ENCODE data around the gene THRB.

The THRB gene

DNA sequence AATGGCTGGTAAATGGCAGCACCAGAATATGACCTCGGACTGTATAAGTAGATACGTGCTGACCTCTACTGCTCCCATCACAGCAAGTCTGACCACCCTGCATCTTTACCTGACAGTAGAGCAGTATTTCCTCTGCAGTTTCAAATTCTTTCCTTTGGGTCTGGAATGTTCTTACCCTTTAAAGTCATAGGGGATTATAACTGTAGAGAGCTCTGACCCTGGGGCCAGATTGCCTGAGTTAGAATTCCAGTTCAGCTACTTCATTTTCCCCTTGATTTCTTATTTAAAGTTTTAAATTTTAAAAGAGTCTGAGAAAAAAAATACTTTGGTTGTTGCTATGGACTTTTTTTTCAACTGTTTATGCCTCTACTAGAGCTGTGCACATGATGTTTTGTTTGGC lies 311.9 kb downstream of the THRB start:
- DNase-seq (ENCODE audit: low spot score) = no peak

DNA sequence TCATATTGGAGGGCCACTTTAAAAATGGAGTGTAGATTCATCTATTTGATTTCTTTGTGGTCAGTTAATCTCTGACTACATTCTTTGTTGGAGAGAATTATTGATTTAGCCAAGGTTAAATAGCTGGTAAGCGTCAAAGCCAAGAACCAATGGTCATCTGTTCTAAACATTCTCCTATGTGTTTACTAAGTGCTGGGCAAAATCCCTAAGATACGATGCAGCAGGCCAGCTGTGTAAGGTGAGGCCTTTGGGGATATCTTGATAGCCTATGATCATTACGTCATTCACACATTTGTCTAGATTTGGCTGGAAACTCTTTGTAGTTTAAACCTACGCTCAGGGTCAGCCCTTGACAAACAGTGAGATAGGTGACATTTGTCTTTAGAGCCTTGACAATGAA lies 313.4 kb downstream of the THRB start:
- no peak for DNase-seq (ENCODE audit: low spot score)

DNA sequence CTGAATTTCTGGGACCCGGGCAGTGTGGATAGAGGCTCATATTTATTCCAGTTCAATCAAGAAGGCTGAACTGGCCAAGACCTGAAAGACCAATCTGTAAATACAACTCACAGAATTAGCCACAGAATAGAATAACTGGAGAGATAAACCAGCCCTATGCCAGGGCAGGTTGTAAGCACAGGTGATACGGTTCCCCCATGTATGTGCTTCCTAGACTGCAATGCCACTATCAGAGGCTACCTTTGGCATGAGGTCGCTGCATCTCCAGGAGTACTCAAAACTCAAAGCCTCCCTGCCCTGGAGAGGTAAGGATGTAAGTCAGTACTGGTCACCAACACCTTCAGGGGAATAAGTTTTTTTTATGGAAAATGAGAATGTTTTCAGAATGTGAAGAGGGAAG lies 314.0 kb downstream of the THRB start:
- no peak for DNase-seq (ENCODE audit: low spot score)

DNA sequence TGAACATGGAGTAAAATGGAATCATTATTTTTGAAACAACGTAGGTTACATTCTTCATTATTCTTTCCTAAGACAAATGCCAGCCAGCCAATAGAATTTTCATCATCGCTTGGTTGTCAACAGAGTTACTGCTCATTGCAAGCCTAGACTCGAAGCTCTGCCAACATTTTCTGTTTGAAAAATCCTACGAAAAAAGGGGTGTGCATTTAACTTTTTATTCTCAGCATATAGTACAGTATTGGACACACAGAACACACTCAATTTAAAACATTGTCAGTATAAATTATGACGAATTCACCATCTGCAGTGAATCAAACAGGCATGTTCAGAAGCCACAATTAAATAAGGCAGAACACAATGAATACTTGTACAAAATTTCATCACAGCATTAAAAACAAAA lies 317.4 kb downstream of the THRB start:
- no peak for DNase-seq (ENCODE audit: low spot score)

DNA sequence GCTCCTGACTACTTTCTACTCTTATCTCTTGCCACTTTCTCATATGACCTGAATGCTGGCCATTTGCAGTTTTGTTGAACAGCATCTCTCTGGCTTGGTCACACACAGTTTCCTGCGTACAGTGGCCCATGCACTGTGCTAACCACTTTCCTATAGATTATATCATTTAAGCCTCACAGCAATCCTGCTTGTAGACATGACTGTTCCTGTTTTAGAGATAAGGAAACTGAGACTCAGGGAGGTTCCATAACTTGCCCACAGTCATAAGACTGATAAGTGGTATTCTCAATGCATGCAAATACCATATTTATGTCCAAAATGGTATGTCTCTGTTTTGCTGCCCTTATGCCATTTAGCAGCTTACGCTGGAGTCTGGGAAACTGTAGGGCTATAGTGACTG lies 320.0 kb downstream of the THRB start:
- DNase-seq (ENCODE audit: low spot score) = no peak

DNA sequence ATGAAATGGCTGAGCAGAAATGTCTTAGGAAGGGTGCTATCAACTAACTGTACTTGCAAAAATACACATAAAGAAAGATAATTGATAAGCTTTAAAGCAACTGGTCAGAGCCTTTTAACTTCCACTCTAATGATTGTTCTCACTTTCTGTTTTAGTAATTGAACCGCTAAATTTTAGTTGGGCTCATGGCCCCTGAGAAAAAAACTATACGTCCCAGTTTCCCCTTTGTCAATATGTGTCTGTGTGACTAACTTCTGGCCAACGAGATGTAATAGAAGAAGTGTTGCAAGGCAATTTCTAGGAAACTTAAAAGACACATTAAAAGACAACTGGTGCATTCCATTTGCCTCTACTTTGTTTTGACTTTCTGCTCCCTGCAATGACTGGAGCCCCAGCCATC lies 325.7 kb downstream of the THRB start:
- no peak for DNase-seq (ENCODE audit: low spot score)

DNA sequence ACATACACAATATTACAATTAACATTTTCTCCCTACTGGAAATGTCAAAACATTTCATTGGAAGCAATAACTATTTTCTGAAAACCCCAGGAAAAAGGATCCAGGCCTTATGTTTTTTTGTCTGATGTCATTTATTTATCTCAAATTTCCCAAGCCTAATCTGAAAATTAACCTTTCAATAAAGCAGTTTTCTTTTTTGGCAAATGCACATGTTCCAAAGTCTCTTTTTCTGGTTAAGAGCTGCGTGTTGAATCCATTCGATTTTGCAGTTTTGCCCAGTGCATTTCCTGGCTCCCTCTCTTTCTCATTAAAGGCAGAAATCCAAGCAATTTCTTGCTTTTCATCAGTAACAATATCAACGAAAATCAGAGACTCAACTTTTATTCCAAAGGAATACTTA lies 327.2 kb downstream of the THRB start:
- DNase-seq (ENCODE audit: low spot score) = no peak

DNA sequence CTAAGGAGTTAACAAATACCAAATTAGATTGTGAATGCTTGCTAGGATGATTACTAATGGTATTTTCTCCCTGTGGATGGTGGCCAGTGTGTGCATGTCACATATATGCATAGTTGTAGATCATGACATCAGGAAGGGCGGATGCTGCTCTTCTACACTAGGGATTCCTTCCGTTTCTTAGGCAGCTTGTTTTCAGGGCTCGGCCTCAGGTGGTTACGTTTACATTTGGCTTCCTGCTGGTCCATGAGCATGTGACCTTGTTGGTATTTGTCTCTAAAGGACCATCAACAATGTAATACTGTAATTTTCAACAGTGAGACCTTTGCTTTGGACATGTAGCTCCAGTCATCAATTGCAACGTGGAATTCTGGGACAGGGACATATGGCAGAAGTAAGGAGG lies 328.1 kb downstream of the THRB start:
- DNase-seq (ENCODE audit: low spot score) = no peak

DNA sequence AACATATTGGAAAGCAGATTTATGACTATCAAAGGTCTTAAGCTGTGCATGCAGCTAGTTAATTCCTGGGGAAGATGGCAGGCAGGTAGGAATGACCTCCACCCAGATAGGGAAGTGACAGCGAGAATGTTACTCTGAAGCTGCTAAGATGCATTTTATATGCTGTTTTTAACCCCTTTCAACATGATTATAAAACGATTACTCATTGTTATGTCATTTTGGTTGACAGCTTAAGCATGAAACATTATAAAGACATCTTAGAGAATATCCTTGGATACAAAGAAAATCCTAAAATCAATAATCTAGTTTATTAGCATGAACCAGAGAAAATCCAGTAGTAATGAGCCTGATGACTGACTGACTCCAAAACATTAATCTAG lies 329.1 kb downstream of the THRB start:
- no peak for DNase-seq (ENCODE audit: low spot score)

DNA sequence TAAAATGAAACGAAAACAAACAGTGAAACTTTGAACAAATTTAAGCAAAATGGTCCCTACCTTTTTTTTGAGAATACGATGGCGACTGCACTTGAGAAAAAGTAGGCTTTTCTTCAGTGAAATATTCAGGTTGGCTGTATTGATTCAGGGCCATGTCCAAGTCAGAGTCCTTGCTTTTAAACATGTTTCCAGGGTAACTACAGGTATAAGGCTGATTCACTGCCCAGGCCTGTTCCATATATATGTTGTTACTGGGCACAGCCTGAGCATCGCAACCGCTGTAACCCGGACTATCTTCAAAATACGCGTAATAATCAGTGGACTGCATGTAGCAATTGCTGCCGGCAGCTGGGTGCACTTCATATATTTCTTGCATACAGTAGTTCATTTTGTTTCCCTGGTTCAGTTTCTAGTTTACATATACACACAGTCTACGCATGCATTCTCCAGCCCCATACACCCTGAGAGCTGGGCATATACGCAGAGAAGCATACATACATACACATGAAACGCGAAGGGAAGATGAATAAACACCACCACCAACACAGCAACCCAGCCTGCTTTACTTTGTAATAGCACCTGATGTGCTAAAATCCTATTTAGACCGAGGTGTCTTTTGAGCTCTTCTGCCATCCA lies 329.6 kb downstream of the THRB start:
- DNase-seq (ENCODE audit: low spot score) = no peak

DNA sequence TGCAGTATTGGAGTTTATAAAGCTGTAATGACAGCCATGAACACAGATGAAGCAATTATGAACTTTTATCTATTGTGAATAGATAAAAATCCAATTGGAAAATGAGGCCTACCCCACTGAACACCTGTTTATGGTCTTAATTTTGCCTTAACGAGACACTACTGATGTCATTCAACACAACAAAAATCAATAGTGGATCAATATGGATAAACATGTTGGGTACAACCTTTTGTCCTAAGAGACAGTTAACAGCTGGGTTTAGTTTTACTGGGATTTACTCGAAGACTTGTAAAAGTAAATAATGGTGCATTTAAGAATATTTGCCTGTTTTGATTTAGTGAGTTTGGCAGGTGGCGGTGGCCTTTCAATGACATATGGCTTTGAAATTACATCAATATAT lies 331.7 kb downstream of the THRB start:
- no peak for DNase-seq (ENCODE audit: low spot score)

DNA sequence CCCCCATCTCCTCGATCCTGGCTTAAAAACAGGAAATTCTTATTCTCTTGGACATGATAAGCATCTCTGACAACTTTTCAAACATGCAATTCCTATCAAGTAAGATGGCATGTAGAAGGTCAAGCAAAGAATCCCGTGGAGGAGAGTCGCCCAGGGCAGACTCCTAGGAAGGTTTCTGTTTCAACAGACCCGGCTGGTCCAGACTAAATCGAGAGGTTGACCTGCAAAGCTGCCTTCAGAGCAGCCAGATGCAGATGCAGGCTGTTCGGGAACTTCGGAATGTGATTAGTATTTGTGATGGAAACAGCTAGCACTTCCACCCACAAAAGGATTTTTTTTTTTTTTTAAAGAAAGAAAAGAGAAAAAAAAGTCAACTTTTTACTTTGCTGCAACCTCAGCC lies 332.8 kb downstream of the THRB start:
- DNase-seq (ENCODE audit: low spot score) = no peak

DNA sequence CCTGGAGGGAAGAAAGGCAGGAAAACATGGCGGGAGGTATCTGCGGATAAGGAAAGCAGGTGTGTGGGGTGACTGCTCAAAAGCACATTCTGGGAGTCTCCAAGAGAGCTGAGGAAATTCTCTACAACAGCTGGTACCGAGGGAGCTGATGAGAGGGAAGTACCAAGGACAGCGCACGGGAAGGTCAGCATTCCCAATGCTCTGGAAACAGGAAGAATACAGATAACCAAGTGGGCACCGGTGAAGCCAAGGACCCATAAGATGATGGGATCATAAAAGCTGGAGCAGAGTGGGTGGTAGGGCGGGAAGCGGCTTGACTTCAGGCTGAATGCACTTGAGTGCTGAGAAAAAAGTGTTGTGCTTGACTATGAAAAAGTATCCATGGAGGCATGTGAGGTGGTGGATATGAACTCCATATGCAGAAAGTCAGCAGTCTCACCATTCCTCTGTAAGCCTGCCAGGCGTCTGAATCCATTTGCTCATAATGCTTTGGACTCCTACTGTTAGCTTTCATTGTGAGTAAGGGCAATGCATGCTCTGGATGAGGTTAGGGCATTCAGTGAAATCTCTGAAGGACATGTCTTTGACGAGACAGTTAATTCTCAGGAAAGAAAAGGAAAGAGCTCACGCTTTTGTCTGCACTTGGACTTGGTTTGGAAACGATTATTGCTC lies 334.1 kb downstream of the THRB start:
- DNase-seq (ENCODE audit: low spot score) = peak; percentile 29

DNA sequence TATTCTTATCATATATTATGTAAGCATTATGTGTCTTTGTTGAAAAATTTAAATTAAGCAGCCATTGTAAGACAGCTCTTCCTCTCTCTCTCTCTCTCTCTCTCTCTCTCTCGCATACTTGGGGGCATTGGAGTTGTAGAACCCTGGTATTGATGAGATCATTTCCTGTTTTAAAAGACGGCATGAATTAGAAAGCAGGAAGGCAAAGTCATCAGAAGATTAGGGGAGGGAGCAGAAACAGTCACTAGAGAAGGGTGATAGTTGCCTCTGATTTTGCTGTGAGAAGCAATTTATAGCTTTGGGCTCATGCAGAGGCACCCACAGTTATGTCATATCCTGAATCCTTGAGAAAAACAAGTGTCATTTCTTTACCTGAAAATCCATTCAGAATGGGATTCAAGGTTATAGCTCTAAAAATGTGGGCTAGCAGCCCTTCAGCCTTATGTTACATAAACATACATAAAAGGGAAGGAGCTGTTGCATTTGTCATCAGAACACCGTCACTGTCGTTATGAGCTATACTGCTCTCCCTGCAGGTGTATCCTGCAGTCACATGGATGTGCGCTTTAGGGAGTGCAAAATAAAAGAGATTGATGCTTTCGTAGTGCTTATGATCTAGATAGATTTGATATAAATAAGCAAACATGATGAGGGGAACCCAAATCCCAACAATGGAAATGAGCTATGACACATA lies 335.7 kb downstream of the THRB start:
- no peak for DNase-seq (ENCODE audit: low spot score)

DNA sequence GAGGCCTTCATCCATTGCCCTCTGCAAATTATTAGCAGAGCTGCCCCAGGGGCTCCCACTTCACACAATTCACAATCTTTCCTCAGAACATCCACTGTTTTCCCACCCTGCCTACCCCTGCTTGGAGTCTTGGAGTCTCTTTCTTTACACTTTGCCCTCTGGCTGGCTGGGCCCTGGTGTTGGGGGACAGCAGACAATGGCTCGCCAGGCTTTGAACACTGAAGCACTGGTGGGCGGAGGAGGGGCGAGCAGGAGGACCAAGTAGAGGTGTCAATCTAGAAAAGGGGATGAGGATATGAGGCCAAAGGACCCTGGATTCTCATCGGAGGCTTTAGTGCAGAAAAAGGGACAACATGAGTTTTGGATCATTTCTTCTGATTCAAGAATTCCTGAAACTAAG lies 337.5 kb downstream of the THRB start:
- DNase-seq (ENCODE audit: low spot score) = no peak

DNA sequence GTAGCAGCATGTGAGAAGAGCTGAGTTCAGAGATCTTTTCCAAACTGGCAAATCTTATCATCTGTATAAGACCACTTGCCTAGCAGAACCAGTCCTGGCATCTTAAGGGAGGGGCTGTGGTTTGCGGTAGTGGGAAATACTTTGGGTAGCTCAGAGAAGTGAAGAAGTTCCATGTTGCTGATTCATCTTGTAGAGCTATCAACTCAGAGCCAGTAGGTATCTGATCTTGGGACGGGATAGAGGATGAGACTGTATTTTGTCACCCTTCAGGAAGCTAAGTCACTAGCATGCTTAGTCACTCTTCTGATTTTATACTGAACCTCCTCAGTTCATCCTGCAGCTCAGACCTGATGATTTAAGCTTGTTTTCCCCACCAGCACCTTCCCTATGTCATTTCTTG lies 338.2 kb downstream of the THRB start:
- DNase-seq (ENCODE audit: low spot score) = peak; percentile 85

DNA sequence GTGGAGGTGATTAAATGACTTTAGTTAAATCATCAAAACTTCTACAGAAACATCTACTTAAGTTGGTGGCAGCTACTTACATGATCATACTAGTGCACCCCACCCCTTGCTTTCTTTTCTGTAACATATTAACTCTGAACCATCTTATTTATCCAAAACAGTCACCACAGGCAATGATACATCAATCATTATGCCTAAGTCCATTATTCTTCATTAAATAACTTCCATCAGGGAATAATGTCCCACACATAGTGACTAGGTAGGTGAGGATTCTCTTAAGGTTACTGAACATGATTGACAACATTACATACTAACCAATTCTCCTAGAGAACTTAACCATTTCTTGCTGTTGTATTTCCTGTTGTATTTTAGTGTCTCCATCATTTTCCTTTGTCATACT lies 339.4 kb downstream of the THRB start:
- no peak for DNase-seq (ENCODE audit: low spot score)

DNA sequence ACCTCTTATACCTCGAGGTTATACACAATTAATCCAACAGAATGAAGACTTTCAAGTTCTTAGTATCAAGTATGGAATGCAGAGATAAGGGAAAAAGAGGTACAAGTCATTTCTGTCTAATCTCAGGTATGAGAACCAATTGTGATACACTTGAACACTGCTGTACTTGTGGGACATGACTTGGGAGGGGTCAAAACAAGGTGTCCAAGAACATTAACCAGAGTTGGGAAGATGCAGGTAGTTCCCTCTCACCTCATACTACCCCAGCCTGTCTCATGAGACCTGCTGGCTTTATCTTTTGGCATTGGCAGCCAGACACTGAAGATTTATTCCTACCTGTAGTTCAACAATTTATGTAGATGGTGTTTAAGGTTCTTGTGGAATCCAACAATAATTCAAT lies 339.9 kb downstream of the THRB start:
- DNase-seq (ENCODE audit: low spot score) = no peak

DNA sequence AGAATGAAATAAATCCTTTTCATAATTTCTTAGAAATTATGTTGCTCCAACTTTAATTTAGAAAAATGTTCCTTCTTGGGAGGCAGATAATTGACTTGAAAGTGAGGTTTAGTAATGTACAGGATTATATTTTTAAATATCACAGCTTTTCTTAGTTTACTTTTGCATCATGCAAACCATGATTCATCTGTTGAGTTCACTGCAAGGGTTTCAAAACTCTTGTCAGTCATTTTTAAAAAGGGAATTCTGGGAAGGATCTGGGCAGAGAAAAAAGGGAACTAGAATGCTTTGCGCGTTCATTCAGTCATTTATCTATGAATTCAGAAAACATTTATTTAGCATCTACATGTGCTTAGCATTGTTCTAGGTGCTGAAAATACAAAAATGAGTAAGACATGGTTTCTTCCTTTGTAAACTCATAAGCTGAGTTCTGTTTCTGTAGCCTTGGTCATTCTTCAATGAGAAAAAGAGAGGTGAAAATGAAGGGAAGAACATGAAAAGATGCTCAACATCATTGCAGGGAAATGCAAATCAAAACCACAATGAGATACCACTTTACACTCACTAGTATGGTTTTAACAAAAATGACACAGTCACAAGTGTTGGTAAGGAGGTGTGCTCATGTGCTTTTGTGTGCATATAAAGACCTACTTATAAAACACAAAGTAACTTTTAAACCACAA lies 340.5 kb downstream of the THRB start:
- DNase-seq (ENCODE audit: low spot score) = no peak

DNA sequence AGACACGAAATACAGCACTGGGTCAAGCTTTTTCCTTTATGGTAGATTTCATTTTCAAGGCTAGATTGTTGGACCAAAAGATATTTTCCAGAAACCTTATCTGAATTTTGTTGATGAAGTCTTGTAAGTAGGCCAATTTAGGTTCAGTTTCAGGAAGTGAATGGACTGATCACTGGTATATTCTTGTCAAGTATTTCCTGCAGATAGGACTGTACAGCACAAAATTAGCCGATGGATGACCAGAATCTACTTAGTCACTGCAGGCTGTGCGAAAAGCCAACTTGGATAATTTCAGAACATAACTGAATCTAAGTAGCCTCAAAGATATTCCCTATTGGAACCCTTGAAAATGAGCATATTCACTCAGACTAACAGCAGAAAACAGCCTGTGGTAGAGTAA lies 343.1 kb downstream of the THRB start:
- no peak for DNase-seq (ENCODE audit: low spot score)

DNA sequence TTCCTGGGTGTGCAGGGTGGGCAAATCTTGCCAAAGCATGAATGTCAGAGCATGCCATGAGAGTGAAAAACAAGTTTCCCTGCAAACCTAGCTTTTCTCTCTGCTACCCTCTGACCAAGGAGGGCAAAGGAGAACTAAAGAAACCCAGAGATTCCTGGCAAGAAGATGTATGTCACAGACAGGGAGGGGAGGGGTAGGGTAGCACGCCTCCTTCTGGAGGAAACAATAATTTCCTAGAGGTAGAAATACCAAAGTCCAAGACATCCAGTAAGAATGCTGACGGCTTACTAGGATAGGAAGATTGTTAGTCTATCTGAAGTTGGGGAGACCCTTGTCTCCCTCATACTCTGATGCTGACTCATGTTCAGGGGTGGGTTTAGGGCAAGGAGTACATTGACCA lies 345.6 kb downstream of the THRB start:
- no peak for DNase-seq (ENCODE audit: low spot score)

DNA sequence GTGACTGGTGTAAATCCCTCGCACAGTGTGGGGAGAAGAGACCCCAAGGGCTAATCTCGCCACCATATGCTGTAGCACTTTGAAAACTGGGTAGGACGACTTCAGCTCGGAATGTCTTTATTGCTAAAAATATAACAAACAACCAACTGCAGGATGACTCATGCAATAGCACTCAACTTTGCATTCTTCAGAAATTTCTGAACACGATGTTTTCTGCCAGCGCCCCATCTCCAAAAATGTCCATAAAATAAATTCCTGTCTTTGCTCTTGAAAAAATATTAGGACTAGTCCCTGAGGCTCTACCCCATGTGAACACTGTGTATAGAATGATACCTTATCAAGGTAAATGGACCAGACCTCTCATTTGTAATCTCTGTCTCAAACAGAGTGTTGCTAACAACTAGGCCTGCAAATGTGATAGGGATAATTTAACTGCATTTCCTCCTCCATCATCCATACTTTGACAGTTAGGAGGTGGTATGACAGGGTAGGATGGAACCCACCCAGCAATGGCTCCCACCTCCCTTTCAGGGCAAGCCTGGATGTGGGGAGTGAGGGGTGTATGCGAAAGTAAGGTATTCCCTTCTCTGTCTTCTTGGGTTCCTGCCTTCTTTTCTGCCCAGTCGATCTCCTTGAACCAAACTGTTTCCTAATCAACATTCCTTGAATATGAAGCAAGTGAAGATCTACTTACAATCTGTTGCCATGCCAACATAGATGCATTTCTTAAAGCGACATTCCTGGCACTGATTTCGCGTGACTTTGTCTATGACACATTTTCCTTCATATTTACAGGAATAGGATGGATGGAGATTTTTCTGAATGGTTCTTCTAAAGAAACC lies 348.4 kb downstream of the THRB start:
- peak; percentile 90 for DNase-seq (ENCODE audit: low spot score)

All from AG08395 (cell line).